ENCODE results near the gene CACNG7. TPM values are rescaled to one million over a fixed set of nuclear protein-coding genes. Genes with fewer than 3 reads are reported as not detected.

The CACNG7 gene
- polyA plus RNA-seq, 3 donors, result not detected

- Mint-ChIP-seq H3K36me3 (peaks cover 18 to 19% of the 10 kb centered on the region in 2 donors), H3K27ac (peak overlapping the region in 2 of 7 donors; percentile 3 to 45), H3K9me3 (peaks cover 9 to 31% (median 25%) of the 10 kb centered on the region in 7 donors), H3K4me3 (peak overlapping the region in 1 of 2 donors; percentile 91), H3K4me1 (peaks cover 38% of the 10 kb centered on the region), H3K27me3 (ENCODE audit: low read depth in 3 of 3) (peaks cover 41 to 52% (median 42%) of the 10 kb centered on the region in 3 donors)
- Histone ChIP-seq H3K27ac (ENCODE audit: low read depth in 1 of 2, low read length in 2 of 2) (no peak overlapping the region), H3K79me2 (ENCODE audit: insufficient read depth, low read length) (no peaks in the 10 kb centered on the region), H3K27me3 (ENCODE audit: control insufficient read depth in 2 of 2, insufficient read depth in 2 of 2, low read length in 2 of 2) (peaks cover 19 to 76% of the 10 kb centered on the region in 2 donors), H3K9me3 (replicated peaks in 1 of 2; ENCODE audit: control insufficient read depth in 1 of 2, insufficient read depth in 1 of 2, low read length in 2 of 2) (peaks cover 7 to 29% of the 10 kb centered on the region in 2 donors), H3K4me1 (ENCODE audit: control insufficient read depth in 1 of 2, insufficient read depth in 2 of 2, low read length in 2 of 2) (peaks cover 32 to 44% of the 10 kb centered on the region in 2 donors), H3K4me3 (replicated peaks in 1 of 3; ENCODE audit: low read depth in 2 of 3, low read length in 3 of 3) (no peak overlapping the region), H3K9ac (ENCODE audit: insufficient read depth, low read length, poor library complexity, severe bottlenecking) (no peak overlapping the region), H4K20me1 (ENCODE audit: insufficient read depth, low read length) (no peaks in the 10 kb centered on the region), H2AFZ (ENCODE audit: insufficient read depth, low read depth, low read length, poor library complexity, severe bottlenecking) (no peak overlapping the region), H3K36me3 (replicated peaks in 1 of 2; ENCODE audit: control insufficient read depth in 1 of 2, insufficient read depth in 2 of 2, low read length in 2 of 2) (no peaks in the 10 kb centered on the region), H3K4me2 (replicated peaks; ENCODE audit: extremely low read depth, low read length, poor library complexity, severe bottlenecking) (peak overlapping the region; percentile 74)
- DNase-seq, result no peak
- intact Hi-C loops (cut with micrococcal nuclease), result loop anchor here in 1 of 2 donors (5.0 kb wide), 1 partner anchor 41 kb away; no protein-coding TSS in a partner anchor
- TF ChIP-seq CTCF (IDR thresholded peaks at IDR 0.05), result no peak
- 91% methylated on average over 13 of the region's 13 CpGs for WGBS (ENCODE audit: insufficient coverage)
Measured at GRCh38 chr19:53981376-53981951, 72.4 kb downstream of the CACNG7 start.

GRCh38 chr19:53982001-53982451 lies 72.9 kb downstream of the CACNG7 start:
- Histone ChIP-seq H3K79me2 (ENCODE audit: insufficient read depth, low read length) (no peaks in the 10 kb centered on the region), H3K4me2 (replicated peaks; ENCODE audit: extremely low read depth, low read length, poor library complexity, severe bottlenecking) (peak overlapping the region; percentile 74), H3K36me3 (replicated peaks in 1 of 2; ENCODE audit: control insufficient read depth in 1 of 2, insufficient read depth in 2 of 2, low read length in 2 of 2) (no peaks in the 10 kb centered on the region), H3K9ac (ENCODE audit: insufficient read depth, low read length, poor library complexity, severe bottlenecking) (peak overlapping the region; percentile 46), H3K4me3 (replicated peaks in 1 of 3; ENCODE audit: low read depth in 2 of 3, low read length in 3 of 3) (peak overlapping the region in 1 of 3 experiments; percentile 59), H3K27me3 (ENCODE audit: control insufficient read depth in 2 of 2, insufficient read depth in 2 of 2, low read length in 2 of 2) (peaks cover 19 to 79% of the 10 kb centered on the region in 2 donors), H4K20me1 (ENCODE audit: insufficient read depth, low read length) (no peaks in the 10 kb centered on the region), H3K4me1 (ENCODE audit: control insufficient read depth in 1 of 2, insufficient read depth in 2 of 2, low read length in 2 of 2) (peaks cover 32 to 44% of the 10 kb centered on the region in 2 donors), H3K27ac (ENCODE audit: low read depth in 1 of 2, low read length in 2 of 2) (no peak overlapping the region), H2AFZ (ENCODE audit: insufficient read depth, low read depth, low read length, poor library complexity, severe bottlenecking) (peak overlapping the region; percentile 72), H3K9me3 (replicated peaks in 1 of 2; ENCODE audit: control insufficient read depth in 1 of 2, insufficient read depth in 1 of 2, low read length in 2 of 2) (peaks cover 7 to 29% of the 10 kb centered on the region in 2 donors)
- Mint-ChIP-seq H3K36me3 (peaks cover 18 to 19% of the 10 kb centered on the region in 2 donors), H3K9me3 (peaks cover 9 to 31% (median 25%) of the 10 kb centered on the region in 7 donors), H3K27me3 (ENCODE audit: low read depth in 3 of 3) (peaks cover 39 to 48% (median 41%) of the 10 kb centered on the region in 3 donors), H3K4me1 (peaks cover 38% of the 10 kb centered on the region), H3K4me3 (peak overlapping the region; percentile 48 to 71), H3K27ac (no peak overlapping the region)
- intact Hi-C loops (cut with micrococcal nuclease), result loop anchor here in 1 of 2 donors (5.0 kb wide), 1 partner anchor 40 kb away; no protein-coding TSS in a partner anchor
- no peak for DNase-seq
- WGBS (ENCODE audit: insufficient coverage), result 9% methylated on average over 59 of the region's 62 CpGs
- TF ChIP-seq CTCF (IDR thresholded peaks at IDR 0.05), result no peak

Measured in CD14-positive monocyte (primary cell).